Tibial nerve (tissue), 4 donors: ENCODE measurements around the gene RIPK1.

Source experiments
- CTCF ChIP-seq, 5 experiments: fragments of 200-600 bp in 3 of 5; fragments of 450-650 bp in 2 of 5; sonication (generic) in 3 of 5; IDR thresholded peaks; one replicate each; pipeline ENCODE4 v1.5.1; 2016 to 2019; ENCODE audit warnings: antibody characterized with exemption in 5 of 5, mild to moderate bottlenecking in 3 of 5, moderate library complexity in 2 of 5
- EP300 ChIP-seq, 2 donors: sonication (generic); formaldehyde crosslinking; IDR thresholded peaks; one replicate each; pipeline ENCODE4 v1.6.1; 2017; ENCODE audit warnings: antibody characterized with exemption in 2 of 2, mild to moderate bottlenecking in 1 of 2

GRCh38 chr6:3019065-3019464 lies 49.2 kb upstream of the RIPK1 start:
- TF ChIP-seq CTCF (IDR thresholded peaks at IDR 0.05) (no peak), EP300 (IDR thresholded peaks at IDR 0.05) (no peak)
